HG03064 (cell line): Measurements from ENCODE around the gene ATAD3C.
A peak's percentile ranks its signal among the peaks of the same experiment; 100 is the strongest.
"Not testable (repeated sequence)": the region's sequence is repeated elsewhere in the genome, so short reads cannot be mapped to it uniquely, and the experiment has no call there.

Experiments
- ATAC-seq: cut with Tn5 transposase; IDR thresholded peaks from one replicate; pipeline ENCODE4 v1.9.1; 2021; ENCODE audit warnings: low read depth; ENCODE audit not compliant: unreplicated experiment

ATAD3C gene

DNA sequence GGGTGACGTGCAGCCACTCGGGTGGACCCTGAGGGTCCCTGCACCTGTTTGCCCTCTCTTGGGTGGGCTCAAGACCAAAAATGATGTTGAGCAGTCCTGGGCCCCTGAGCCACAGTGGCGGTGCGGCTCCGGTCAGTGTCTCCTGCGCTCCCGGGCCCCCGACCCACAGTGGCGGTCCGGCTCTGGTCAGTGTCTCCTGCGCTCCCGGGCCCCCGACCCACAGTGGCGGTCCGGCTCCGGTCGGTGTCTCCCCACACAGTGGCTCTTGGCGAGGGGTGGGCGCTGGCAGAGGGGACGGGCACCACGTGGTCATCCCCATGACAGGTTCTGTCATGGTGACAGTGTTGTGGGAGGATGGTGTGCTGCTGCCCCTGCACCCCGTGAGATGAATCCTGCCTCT, 44.8 kb downstream of the ATAD3C start:
- ATAC-seq: not testable (repeated sequence)

DNA sequence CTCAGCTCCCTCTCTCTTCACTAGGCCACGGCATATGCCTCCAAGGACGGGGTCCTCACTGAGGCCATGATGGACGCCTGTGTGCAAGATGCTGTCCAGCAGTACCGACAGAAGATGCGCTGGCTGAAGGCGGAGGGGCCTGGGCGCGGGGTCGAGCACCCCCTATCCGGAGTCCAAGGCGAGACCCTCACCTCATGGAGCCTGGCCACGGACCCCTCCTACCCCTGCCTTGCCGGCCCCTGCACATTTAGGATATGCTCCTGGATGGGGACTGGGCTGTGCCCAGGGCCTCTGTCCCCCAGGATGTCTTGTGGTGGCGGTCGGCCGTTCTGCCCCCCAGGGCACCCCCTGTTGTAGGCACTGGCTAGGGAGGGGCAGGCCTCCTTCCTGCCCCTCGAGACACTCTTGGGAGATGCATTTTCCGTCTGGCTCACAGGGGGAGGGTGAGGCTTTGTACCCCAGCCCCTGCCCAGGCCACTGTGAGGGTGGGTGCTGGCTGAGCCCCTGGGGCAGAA, 46.0 kb downstream of the ATAD3C start:
- ATAC-seq: not testable (repeated sequence)

DNA sequence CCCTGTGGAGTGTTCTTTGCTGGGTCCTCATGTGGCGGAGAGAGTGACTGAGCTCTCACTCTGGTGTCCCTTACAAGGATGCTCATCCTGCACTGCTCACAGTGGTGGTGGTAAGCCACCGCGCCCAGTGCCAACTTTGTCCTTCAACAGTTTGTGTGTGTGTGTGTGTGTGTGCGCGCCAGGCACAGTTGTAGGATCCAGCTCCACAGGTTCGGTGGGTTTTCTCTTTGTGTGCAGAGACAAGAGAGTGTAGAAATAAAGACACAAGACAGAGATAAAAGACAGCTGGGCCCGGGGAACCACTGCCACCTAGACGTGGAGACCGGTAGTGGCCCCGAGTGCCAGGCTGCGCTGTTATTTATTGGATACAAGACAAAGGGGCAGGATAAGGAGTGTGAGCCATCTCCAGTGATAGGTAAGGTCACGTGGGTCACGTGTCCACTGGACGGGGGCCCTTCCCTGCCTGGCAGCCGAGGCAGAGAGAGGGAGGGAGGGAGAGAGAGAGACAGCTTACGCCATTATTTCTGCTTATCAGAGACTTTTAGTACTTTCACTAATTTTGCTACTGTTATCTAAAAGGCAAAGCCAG, 55.4 kb downstream of the ATAD3C start:
- not testable (repeated sequence) for ATAC-seq

DNA sequence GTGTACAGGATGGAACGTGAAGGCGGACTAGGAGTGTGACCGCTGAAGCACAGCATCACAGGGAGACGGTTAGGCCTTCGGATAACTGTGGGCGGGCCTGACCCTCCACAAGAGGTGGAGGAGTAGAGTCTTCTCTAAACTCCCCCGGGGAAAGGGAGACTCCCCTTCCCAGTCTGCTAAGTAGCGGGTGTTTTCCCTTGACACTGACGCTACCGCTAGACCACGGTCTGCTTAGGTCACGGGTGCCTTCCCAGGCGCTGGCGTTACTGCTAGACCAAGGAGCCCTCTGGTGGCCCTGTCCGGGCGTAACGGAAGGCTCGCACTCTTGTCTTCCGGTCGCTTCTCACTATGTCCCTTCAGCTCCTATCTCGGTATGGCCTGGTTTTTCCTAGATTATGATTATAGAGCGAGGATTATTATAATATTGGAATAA, 55.9 kb downstream of the ATAD3C start:
- ATAC-seq: not testable (repeated sequence)

DNA sequence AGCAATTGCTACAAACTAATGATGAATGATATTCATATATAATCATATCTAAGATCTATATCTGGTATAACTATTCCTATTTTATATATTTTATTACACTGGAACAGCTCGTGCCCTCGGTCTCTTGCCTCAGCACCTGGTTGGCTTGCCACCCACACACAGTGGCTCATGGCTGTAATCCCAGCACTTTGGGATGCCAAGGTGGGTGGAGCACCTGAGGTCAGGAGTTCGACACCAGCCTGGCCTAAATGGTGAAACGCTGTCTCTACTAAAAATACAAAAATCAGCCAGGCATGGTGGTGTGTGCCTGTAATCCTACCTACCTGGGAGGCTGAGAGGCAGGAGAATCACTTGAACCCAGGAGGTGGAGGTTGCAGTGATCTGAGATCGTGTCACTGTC, 56.3 kb downstream of the ATAD3C start:
- ATAC-seq: not testable (repeated sequence)

DNA sequence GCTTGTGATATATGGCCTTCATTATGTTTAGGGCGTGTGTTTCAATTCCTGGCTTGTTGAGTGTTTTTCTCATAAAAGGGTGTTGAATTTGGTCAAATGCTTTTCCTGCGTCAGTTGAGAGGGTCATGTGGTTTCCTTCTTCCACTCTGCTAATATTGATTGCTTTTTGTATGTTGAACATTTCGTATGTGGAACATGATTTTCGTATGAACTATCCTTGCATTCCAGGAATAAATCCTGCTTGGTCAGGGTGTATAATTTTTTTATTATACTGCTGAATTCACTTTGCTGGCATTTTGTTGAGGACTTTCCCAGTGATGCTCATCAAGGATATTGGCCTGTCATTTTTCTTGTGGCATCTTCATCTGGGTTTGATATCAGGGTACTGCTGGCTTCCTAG, 57.8 kb downstream of the ATAD3C start:
- no peak for ATAC-seq

DNA sequence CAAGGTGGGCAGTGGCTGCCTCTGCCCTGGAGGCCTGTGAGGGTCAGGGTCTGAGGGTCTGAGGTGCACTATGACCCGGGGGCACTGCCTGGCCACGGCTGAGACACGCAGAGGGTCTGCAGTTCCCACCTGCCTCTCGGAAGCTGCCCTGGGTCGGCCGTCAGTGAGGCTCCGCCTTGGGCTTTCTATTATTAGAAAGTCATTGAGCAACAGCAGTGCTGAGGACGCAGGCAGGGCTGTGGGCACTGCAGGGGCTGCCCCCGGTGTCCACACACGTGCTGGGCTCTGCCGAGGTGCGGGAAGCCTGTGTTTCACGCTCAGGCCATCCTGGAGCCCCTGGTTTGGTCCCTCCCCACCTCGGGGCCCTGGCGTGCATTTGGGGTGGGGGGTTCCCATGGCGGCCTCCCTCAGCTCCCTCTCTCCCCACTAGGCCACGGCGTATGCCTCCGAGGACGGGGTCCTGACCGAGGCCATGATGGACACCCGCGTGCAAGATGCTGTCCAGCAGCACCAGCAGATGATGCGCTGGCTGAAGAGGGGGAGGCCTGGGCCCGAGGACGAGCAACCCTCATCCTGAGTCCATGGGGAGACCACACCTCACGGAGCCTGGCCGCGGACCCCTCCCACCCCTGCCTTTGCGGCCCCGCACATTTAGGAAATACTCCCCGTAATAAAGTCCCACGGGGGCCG, 59.4 kb downstream of the ATAD3C start:
- ATAC-seq: not testable (repeated sequence)

DNA sequence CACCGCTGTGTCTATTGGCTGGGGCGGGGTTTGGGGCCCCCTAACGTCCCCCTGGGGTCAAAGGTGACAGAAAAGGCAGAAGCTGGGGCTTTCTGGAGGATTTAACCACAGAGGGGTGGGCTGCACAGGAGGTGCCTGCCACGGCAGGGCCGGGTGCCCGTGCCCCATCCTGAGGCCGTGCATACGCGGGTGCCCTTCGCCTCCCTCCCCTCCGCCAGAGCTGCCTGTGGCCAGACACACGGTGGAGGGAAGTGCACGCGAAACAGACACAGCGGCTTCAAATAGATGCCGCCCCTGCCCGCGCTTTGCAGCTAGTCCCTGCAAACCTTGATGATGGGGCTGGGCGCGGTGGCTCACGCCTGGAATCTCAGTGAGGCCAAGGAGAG, 60.0 kb downstream of the ATAD3C start:
- ATAC-seq: not testable (repeated sequence)

DNA sequence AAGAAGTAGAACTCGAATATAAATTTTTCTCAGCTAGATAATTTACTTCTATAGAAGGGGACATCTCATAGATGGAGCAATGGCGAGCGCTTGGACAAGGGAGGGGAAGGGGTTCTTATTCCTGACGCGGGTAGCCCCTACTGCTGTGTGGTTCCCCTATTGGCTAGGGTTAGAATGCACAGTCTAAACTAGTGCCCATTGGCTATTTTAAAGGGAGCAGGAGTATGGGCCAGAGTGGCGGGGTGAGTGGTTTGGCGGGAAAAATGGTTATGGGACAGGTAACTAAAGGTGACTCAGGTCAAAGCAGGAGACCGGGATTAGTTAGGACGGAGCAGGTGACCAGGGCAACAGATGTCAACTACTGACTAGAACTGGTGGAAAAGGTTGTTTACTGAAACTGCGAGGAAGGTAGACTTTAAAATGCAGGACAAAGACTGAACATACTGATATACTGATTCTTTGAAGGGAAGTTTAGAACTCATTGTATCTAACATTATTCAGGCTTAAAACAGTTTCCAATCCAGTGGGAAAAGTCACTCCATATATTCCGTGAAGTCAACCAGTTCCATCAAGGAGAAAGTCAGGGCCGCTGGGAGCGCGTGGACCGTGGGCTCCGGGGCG, 61.5 kb downstream of the ATAD3C start:
- ATAC-seq: no peak

DNA sequence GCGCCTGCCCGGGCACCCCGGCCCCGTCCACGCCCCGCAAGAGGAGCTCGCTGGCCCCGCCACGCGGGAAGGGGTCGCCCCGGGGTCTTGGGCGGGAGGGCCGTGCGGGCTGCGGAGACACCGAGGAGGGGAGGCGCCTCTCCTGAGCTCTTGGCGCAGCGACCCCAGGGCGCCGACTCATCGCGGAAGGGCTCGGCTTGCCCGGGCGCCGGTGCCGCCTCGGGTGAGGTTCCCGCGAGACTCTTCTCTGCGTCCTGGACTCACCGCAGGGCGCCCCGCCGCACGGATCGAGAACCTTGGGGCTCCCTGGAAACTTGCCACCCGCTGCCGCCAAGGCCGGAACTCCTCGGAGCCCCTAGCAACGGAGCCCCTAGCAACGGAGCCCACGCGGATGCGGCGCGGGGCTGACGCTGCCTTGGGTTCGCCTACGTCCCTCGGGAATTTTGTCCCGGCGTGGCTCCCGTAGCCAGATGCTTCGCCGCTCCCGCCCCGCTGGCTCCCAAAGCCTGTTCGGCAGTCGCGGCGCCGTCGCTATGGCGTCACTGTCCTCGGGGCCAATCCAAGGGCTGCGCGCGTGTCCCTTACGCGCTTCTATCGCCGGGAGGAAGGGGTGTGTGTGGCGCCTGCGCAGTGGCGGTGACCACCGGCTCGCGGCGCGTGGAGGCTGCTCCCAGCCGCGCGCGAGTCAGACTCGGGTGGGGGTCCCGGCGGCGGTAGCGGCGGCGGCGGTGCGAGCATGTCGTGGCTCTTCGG, 62.2 kb downstream of the ATAD3C start, which contains the start of gene ATAD3A:
Gene ATAD3A (plus strand): TSS at position 630 of the 753 bp plus-strand sequence. CDS start 107 bp downstream, at position 737.
- peak; percentile 72 for ATAC-seq

DNA sequence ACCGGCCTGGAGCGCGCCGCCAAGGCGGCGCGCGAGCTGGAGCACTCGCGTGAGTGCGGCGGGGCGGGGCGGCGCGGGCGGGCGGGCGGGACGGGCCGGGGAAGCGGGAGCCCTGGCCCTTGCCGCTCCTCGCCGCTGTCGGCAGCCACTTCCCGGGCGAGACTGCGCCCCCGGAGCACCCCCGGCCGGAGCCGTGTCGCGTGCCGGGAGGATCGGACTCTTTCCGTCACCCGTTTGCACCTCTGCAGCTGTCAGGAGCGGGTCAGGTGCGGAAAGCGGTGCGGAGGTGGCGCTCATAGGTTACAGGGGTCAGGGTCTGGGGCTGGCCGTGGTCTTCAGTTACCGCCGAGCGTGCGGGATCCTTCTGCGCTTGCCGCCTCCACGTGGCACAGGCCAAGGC, 62.9 kb downstream of the ATAD3C start:
- ATAC-seq: peak; percentile 4

DNA sequence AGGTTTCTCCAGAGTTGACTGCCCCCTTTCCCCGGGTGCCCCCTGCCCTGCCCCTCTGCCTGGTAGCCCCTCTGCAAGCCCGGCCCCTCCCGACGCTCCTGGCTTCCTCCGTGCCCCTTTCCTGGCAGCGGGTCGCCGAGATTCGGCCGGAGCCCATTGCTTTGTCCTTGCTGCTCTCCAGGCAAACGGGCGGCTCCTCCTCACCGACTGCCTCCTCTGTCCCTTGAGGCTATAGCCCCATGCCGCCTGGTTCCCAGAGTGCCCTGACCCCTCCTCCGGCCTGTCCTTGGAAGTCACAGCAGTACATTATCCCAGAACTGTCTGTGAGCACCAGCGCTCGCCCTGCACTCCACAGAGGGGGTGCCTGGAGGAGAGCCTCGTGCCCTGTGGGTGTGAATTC, 64.2 kb downstream of the ATAD3C start:
- ATAC-seq: not testable (repeated sequence)

DNA sequence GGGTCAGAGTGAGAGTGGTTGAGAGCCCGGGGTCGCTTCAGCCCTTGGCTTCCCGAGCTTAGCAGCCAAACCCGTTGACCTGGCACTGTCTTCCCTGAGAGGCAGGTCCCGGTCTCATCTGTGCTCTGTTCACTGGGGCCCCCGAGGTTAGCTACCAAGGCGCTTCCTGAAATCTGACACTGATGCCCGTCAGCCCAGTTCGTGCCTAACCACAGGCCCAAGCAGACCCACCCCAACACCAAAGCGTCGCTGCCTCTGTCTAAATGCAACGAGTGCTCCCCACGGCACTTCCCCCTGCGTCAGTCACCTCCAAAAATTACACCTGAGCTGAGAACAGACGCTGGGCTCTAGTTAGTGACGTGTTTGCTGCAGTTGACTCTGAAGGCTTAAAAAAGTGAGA, 64.9 kb downstream of the ATAD3C start:
- ATAC-seq: not testable (repeated sequence)

DNA sequence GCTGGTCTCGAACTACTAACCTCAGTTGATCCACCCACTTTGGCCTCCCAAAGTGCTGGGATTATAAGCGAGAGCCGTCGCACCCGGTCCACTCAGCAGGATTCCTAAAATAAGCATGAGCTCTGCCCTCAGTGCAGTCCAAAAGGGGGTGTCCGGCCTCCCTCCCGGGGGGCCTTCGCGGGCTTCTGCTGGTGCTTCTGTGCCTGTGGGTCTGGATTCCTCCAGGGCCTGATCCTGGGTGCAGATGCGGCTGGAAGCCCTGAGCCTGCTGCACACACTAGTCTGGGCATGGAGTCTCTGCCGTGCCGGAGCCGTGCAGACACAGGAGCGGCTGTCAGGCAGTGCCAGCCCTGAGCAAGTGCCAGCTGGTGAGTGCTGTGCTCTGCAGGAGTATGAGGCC, 67.4 kb downstream of the ATAD3C start:
- not testable (repeated sequence) for ATAC-seq

DNA sequence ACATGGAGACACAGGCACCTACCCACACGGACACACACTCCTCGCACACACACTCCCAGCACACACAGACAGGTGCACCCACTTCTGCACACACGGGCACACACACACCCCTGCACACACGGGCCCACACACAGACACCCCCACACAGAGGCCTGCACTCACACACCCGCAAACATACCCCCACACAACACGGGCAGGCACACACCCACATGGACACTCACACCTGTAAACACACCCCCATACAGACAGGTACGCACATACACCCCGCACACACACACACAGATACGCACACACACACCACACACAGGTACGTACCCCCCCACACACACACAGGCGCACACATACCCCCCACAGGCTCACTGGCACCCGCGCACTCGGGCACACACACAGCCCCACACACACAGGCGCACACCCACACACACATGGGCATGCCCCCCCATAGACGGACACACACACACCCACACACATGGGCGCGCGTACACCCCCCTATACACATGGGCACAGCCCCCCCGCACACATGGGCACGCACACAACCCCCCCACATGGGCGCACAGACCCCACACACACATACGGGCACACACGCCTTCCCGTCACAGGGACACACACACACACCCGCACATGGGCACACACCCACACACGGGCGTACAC, 68.6 kb downstream of the ATAD3C start:
- no peak for ATAC-seq

DNA sequence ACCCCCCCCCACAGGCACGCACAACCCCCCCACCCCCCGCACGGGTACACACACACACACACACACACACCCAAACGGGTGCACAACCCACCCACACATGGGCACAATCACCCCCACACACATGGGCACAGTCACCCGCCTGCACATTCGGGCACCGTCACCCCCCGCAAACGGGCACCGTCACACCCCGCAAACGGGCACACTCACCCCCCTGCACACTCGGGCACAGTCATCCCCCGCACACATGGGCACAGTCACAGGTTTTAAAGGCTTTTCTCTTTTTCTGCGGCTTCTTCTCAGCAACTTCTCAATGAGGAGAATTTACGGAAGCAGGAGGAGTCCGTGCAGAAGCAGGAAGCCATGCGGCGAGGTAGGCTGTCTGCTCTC, 69.1 kb downstream of the ATAD3C start:
- not testable (repeated sequence) for ATAC-seq
